ENCODE data around the gene NTM.
A peak's percentile ranks its signal among the peaks of the same experiment; 100 is the strongest.

- no peak for TF ChIP-seq POLR2A (IDR thresholded peaks at IDR 0.05; ENCODE audit: low read depth, low read length)
- TF ChIP-seq SPI1 (IDR thresholded peaks at IDR 0.05; ENCODE audit: low read depth, low read length), result peak; percentile 93
- no peak for TF ChIP-seq POLR2AphosphoS5 (IDR thresholded peaks at IDR 0.05; ENCODE audit: low read depth, low read length)
- TF ChIP-seq PAX5 (IDR thresholded peaks at IDR 0.05; ENCODE audit: insufficient read depth, low read length, severe bottlenecking), result no peak
- TF ChIP-seq TAF1 (IDR thresholded peaks at IDR 0.05; ENCODE audit: low read depth, low read length), result no peak
- no peak for TF ChIP-seq POU2F2 (IDR thresholded peaks at IDR 0.05; ENCODE audit: low read depth, low read length)
These were observed 8.5 kb downstream of the NTM start for GRCh38 chr11:131378931-131379330.

Data from GM12891 (cell line).